Glomerular visceral epithelial cell (primary cell): ENCODE data around the gene PKDCC.

Source experiments
- DNase-seq: peaks from one replicate; pipeline ENCODE4 v3.0.0-alpha.2; 2016; ENCODE audit errors: extremely low spot score

The PKDCC gene

GRCh38 chr2:42089340-42089925 lies 41.6 kb downstream of the PKDCC start:
- no peak for DNase-seq

GRCh38 chr2:42090216-42090615 lies 42.4 kb downstream of the PKDCC start:
- DNase-seq: no peak

GRCh38 chr2:42091671-42092070 lies 43.9 kb downstream of the PKDCC start:
- no peak for DNase-seq

- DNase-seq: no peak
Measured at GRCh38 chr2:42092084-42092996, 44.5 kb downstream of the PKDCC start.

- no peak for DNase-seq
Measured at GRCh38 chr2:42094114-42094513, 46.3 kb downstream of the PKDCC start.

GRCh38 chr2:42095923-42096408 lies 48.1 kb downstream of the PKDCC start:
- peak; percentile 67 for DNase-seq

GRCh38 chr2:42096869-42097591 lies 49.2 kb downstream of the PKDCC start:
- DNase-seq: no peak

- DNase-seq: no peak
Measured at GRCh38 chr2:42098571-42099437, 51.0 kb downstream of the PKDCC start.

GRCh38 chr2:42099438-42100173 lies 51.8 kb downstream of the PKDCC start:
- DNase-seq: no peak

- no peak for DNase-seq
Measured at GRCh38 chr2:42100683-42101205, 52.9 kb downstream of the PKDCC start.

- peak; percentile 33 for DNase-seq
Measured at GRCh38 chr2:42101206-42102023, 53.6 kb downstream of the PKDCC start.

GRCh38 chr2:42102024-42102590 lies 54.3 kb downstream of the PKDCC start:
- DNase-seq: peak; percentile 83

- peak; percentile 87 for DNase-seq
Measured at GRCh38 chr2:42102591-42103450, 55.0 kb downstream of the PKDCC start.

- no peak for DNase-seq
Measured at GRCh38 chr2:42103829-42104228, 56.0 kb downstream of the PKDCC start.

GRCh38 chr2:42104621-42105020 lies 56.8 kb downstream of the PKDCC start:
- no peak for DNase-seq

GRCh38 chr2:42105330-42106256 lies 57.8 kb downstream of the PKDCC start:
- no peak for DNase-seq

GRCh38 chr2:42106257-42106816 lies 58.5 kb downstream of the PKDCC start:
- no peak for DNase-seq
